Panc1 (cell line): Measurements from ENCODE around the gene TIMM44. TPM values are rescaled to one million over a fixed set of nuclear protein-coding genes. Genes with fewer than 3 reads are reported as not detected.

Experiments used
- ATAC-seq: fragments of 200-7000 bp; cut with Tn5 transposase; 2 replicates; pipeline ENCODE4 v1.9.1; 2020; ENCODE audit warnings: mild to moderate bottlenecking, moderate library complexity
- BruUV-seq: library from RNA; stranded (reverse); fragments of 400-500 nt; replicated peaks from 2 replicates; lab custom pipeline; 2021; lab: Mats Ljungman, UMichigan
- CTCF ChIA-PET: fragments of 300-600 bp; sonication (Branson Sonifier 250); formaldehyde crosslinking; loops from one replicate; lab custom pipeline; 2022; ENCODE audit warnings: antibody characterized with exemption; lab: Charles Lee
- POLR2A ChIA-PET: fragments of 300-600 bp; sonication (Branson Sonifier 250); formaldehyde crosslinking; loops from one replicate; lab custom pipeline; 2022; ENCODE audit warnings: antibody characterized with exemption; lab: Charles Lee
- DNase-seq: peaks from one replicate; pipeline ENCODE4 v3.0.0-alpha.2; 2010; ENCODE audit warnings: low read depth, low spot score
- H3K27ac ChIP-seq: 2 replicates; pipeline ENCODE4 v1.5.1; 2011; ENCODE audit warnings: mild to moderate bottlenecking, low read length, inconsistent platforms
- H3K27me3 ChIP-seq: fragments of 200-500 bp; sonication (Bioruptor generic); 2 replicates; pipeline ENCODE4 v1.6.0; 2014; ENCODE audit warnings: low read length, inconsistent platforms; ENCODE audit not compliant: control insufficient read depth, insufficient read depth
- H3K36me3 ChIP-seq: fragments of 200-500 bp; sonication (Bioruptor generic); 2 replicates; pipeline ENCODE4 v1.5.1; 2014; ENCODE audit warnings: inconsistent platforms, mild to moderate bottlenecking, low read length, moderate library complexity; ENCODE audit not compliant: control insufficient read depth, insufficient read depth
- H3K4me1 ChIP-seq: 2 replicates; pipeline ENCODE4 v1.5.1; 2011; ENCODE audit warnings: inconsistent platforms, mild to moderate bottlenecking, low read length, moderate library complexity; ENCODE audit not compliant: control insufficient read depth, insufficient read depth
- H3K4me3 ChIP-seq, 2 experiments: 2 replicates each; pipeline ENCODE4 v1.5.1; 2011 to 2012; ENCODE audit warnings: low read depth in 2 of 2, low read length in 2 of 2, mild to moderate bottlenecking in 2 of 2, inconsistent platforms in 1 of 2, moderate library complexity in 1 of 2
- H3K9me3 ChIP-seq: fragments of 200-500 bp; sonication (Bioruptor generic); 2 replicates; pipeline ENCODE4 v1.5.1; 2014; ENCODE audit warnings: low read depth, mild to moderate bottlenecking, inconsistent platforms, low read length, moderate library complexity; ENCODE audit not compliant: control insufficient read depth, insufficient read depth
- CTCF ChIP-seq: fragments of 450-650 bp; IDR thresholded peaks from 2 replicates; pipeline ENCODE4 v1.5.1; 2017; ENCODE audit warnings: mild to moderate bottlenecking
- POLR2AphosphoS5 ChIP-seq: IDR thresholded peaks from 2 replicates; pipeline ENCODE4 v1.6.1; 2012; ENCODE audit warnings: mild to moderate bottlenecking, low read depth, low read length, moderate library complexity
- REST ChIP-seq, 2 experiments: IDR thresholded peaks; 2 replicates each; pipeline ENCODE4 v1.6.1; 2011 to 2012; ENCODE audit warnings: low read depth in 2 of 2, control low read depth in 1 of 2, low read length in 1 of 2, mild to moderate bottlenecking in 1 of 2, moderate library complexity in 1 of 2; ENCODE audit not compliant: insufficient read depth in 1 of 2
- SIN3A ChIP-seq: IDR thresholded peaks from 2 replicates; pipeline ENCODE4 v1.6.1; 2012; ENCODE audit warnings: low read depth, mild to moderate bottlenecking, low read length, moderate library complexity, borderline replicate concordance; ENCODE audit not compliant: insufficient read depth
- TCF7L2 ChIP-seq: IDR thresholded peaks from 2 replicates; pipeline ENCODE4 v1.6.1; 2011; ENCODE audit warnings: mild to moderate bottlenecking, low read depth, low read length, inconsistent platforms
- in situ Hi-C: cut with HindIII; loops from 2 replicates; pipeline ENCODE4 v1.10.0; 2016; ENCODE audit warnings: low sequenced_read_pairs, low pct_unique_long_range_greater_than_20kb
- intact Hi-C: fragments of 100-400 bp; cut with micrococcal nuclease; formaldehyde crosslinking; loops from one replicate; pipeline ENCODE4 v1.10.0; 2022; ENCODE audit not compliant: unreplicated experiment
- total RNA-seq: library from RNA; stranded (reverse); gene quantifications from one replicate; pipeline ENCODE4 v1.2.1, GENCODE V29; 2021; ENCODE audit not compliant: unreplicated experiment

The TIMM44 gene
- total RNA-seq, 1 experiment from 2014 or later, result 105 TPM

- Histone ChIP-seq H3K4me3 (no peak overlapping the region), H3K27ac (no peak overlapping the region), H3K27me3 (no peaks in the 10 kb centered on the region), H3K9me3 (no peaks in the 10 kb centered on the region), H3K36me3 (no peaks in the 10 kb centered on the region; the same call in 1 of the 2 replicates), H3K4me1 (peaks cover 15% of the 10 kb centered on the region)
- intact Hi-C loops, result no loop called here
- ATAC-seq, result no peak
- DNase-seq, result no peak
- BruUV-seq, result no TSS peak
- POLR2A ChIA-PET, result no interaction called here
- in situ Hi-C loops, result no loop called here
- TF ChIP-seq TCF7L2, result no peak
- no peak for TF ChIP-seq REST (IDR thresholded peaks at IDR 0.05; ENCODE audit: insufficient read depth in 1 of 2, low read depth in 2 of 2, low read length in 1 of 2)
- TF ChIP-seq POLR2AphosphoS5, result no peak
- no peak for TF ChIP-seq CTCF
- no peak for TF ChIP-seq SIN3A
- CTCF ChIA-PET, result no interaction called here
Measured at GRCh38 chr19:7933828-7934725, 9.4 kb downstream of the TIMM44 start.

- H3K4me3 ChIP-seq, result no peak overlapping the region
- H3K4me1 ChIP-seq, result peaks cover 22% of the 10 kb centered on the region
- CTCF ChIA-PET, result no interaction called here
- ATAC-seq, result no peak
- no peak for DNase-seq
- H3K27me3 ChIP-seq, result no peaks in the 10 kb centered on the region
- H3K9me3 ChIP-seq, result no peaks in the 10 kb centered on the region
- no TSS peak for BruUV-seq
- H3K36me3 ChIP-seq, result no peaks in the 10 kb centered on the region; the same call in 1 of the 2 replicates
- in situ Hi-C loops, result no loop called here
- H3K27ac ChIP-seq, result no peak overlapping the region
- POLR2A ChIA-PET, result no interaction called here
- intact Hi-C loops, result no loop called here
- TF ChIP-seq TCF7L2 (no peak), REST (IDR thresholded peaks at IDR 0.05; ENCODE audit: insufficient read depth in 1 of 2, low read depth in 2 of 2, low read length in 1 of 2) (no peak), POLR2AphosphoS5 (no peak), SIN3A (no peak), CTCF (no peak; the same call in 1 of the 2 replicates)
Measured at GRCh38 chr19:7933411-7933810, 10.1 kb downstream of the TIMM44 start.
